GM21360 (cell line): ENCODE data around the gene ZFP3.
"Not testable (repeated sequence)": the region's sequence is repeated elsewhere in the genome, so short reads cannot be mapped to it uniquely, and the experiment has no call there.

Source experiments
- ATAC-seq: cut with Tn5 transposase; IDR thresholded peaks from one replicate; pipeline ENCODE4 v1.9.1; 2021; ENCODE audit warnings: mild to moderate bottlenecking, moderate library complexity; ENCODE audit not compliant: unreplicated experiment

The ZFP3 gene

GRCh38 chr17:5124125-5124760 lies 46.0 kb downstream of the ZFP3 start:
- not testable (repeated sequence) for ATAC-seq

DNA sequence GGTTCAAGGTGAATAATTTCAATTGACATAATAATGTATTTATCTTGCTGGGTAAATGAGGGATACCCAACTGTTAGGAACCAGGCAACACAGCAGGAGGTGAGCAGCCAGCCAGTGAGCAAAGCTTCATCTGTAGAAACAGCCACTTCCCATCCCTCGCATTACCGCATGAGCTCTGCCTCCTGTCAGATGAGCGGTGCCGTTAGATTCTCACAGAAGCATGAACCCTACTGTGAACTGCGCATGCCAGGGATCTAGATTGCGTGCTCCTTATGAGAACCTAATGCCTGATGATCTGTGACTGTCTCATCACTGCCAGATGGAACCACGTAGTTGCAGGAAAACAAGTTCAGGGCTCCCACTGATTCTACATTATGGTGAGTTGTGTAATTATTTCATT lies 46.6 kb downstream of the ZFP3 start:
- ATAC-seq, result not testable (repeated sequence)

- no peak for ATAC-seq
Measured at GRCh38 chr17:5126719-5127488, 48.6 kb downstream of the ZFP3 start.

DNA sequence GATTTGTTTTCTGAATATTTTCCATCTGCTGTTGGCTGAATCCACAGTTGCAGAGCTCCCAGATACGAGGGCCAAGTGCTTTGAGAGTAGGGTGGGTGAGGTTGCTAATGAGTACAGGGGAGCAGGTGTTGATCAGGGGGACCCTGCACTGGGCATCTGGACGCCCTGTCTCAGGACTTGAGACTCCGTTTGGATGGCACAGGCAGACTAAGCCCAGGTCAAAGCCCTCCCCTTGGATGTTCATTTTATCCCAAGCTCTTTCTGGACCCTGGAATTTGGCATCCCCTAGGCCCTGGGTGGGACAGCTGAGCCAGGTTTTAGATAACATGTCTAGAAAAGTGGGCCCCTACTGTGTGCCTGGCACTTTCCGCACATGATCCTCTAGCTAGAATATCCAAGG lies 49.6 kb downstream of the ZFP3 start:
- ATAC-seq, result no peak

DNA sequence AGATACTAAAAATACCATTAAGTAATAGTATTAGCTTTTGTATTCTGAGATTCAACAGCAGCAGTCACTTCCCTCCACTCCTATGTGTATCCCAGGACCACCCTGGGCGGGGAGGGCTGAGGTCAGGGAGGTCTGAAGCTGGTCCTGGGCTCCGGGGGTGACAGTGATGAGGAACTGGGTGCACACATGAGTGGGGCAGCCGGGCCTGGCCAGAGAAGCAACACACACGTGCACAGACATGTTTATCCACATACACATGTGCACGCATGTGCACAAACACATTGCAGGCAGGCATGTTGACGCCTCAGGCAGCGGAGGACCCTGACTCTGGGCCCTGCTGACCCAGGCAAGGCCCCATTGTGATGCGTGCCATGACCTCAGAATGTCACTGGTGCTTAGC lies 50.1 kb downstream of the ZFP3 start:
- ATAC-seq, result not testable (repeated sequence)

DNA sequence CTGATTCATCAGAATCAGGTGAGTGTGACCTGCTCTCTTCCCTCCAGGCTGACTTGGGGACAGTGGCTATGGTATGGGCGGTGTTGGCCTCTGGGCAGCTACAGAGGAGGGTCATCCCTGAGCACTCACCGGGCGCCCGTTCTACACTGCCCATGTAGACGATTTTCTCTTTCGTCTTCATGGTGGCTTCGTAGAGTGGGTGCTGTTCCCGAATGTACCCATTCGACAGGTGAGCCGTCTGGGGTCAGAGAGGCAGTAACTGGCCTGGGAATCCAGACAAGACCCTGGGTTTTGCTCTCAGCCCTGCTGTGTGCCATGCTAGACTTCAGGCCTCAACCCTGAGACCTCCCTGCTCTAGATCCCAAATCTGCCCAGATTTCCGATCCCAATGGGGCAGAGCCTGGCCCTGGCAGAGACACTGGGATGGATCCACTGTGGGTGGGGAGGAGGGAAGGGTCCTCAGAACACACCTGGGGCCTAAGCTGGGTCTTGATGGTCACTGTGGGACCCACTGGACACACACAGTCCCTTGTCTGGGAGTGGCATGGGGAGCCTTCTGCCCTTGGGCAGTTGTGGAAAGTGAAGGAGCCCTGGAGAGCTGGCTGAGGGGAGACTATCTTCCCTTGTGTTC lies 50.8 kb downstream of the ZFP3 start:
- no peak for ATAC-seq

DNA sequence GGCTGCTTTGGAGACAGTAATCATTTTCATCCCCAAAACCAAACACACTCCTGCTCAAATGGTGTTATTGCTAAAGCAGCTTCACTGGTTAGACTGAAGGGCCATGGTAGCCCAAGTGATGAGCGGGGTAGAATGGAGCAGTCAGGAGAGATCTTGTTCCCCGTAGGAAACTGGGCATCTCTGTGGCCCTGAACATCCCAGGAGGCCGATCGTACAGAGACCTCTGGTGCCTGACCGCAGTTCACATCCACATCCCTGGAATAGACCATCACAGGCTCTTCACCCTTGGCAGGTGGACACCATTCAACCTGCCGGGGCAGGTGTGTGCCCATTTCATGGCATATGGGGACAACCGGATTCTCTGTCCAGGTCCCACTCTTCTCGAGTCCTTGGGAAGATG lies 51.5 kb downstream of the ZFP3 start:
- ATAC-seq, result not testable (repeated sequence)

GRCh38 chr17:5130261-5130660 lies 52.0 kb downstream of the ZFP3 start:
- not testable (repeated sequence) for ATAC-seq

DNA sequence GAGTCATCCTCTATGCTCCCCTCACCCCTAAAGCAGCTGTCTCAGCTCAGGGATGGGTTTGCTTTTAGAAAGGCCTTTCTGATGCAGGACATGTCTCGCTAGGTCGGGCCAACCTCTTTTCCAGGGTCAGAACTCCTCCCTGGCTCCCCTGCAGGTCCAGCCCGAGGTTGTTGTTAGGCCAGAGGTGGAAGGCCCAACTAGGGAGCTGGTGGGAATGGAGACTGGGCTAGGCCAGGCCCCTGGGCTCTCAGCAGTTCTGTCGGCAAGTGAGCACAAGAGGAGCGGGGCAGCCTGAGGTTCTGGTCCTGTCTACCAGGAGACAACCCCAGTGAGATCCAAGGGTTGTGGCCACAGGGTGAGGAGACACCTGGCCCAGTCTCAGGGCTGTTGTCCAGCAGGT lies 52.4 kb downstream of the ZFP3 start:
- ATAC-seq, result not testable (repeated sequence)

GRCh38 chr17:5131146-5131715 lies 53.0 kb downstream of the ZFP3 start:
- no peak for ATAC-seq

- ATAC-seq, result not testable (repeated sequence)
Measured at GRCh38 chr17:5131799-5132502, 53.7 kb downstream of the ZFP3 start.

DNA sequence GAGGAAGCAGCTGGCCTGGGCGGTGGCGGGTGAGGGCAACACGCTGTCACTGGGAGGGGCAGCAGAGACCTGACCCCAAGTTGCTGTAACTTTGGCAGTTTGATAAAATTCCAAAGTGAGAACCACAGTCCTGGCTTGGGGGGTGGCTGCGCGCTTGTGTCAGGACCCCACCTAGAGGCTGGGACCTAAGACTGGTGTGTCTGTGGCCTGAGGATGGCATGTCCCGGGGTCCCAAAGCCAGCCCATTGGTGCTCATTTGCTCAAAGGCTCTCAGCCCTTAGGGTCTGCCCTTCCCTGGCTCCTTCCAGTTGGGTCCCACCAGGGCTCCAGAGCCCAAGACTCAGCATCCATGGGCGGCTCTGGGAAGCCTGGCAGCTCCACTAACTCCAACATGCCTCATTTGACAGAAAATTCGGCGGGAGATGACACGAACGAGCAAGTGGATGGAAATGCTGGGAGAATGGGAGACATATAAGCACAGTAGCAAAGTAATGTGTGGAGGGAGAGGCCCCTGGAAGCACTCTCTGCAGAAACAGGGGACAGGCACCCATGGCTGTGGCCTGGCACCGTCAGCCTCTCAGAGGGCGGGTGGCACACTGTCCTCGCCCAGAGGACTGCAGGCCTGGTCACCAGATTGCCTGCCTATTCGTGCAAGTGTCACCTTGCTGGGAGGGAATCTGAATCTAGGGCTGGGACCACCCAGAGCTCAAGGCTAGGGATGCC lies 54.4 kb downstream of the ZFP3 start:
- not testable (repeated sequence) for ATAC-seq

GRCh38 chr17:5133311-5133710 lies 55.0 kb downstream of the ZFP3 start:
- no peak for ATAC-seq

DNA sequence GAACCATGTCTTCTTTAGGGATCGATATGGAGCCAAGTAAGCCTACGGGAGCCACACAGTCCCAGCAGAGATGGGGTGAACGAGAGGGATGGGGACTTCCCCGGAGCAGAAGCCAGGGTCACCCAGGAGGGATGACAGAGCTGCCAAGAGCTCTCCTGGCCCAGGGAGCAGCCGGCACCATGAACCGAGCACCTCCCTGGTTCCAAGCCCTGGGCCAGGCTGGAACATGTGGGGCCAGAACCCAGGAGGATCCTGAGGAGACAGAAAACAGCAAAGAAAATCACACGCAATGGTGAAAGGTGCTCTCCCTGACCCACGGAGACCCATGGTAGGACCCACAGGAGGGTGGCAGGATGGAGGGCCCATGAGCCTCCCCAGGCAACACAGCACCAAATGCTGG lies 55.7 kb downstream of the ZFP3 start:
- not testable (repeated sequence) for ATAC-seq

DNA sequence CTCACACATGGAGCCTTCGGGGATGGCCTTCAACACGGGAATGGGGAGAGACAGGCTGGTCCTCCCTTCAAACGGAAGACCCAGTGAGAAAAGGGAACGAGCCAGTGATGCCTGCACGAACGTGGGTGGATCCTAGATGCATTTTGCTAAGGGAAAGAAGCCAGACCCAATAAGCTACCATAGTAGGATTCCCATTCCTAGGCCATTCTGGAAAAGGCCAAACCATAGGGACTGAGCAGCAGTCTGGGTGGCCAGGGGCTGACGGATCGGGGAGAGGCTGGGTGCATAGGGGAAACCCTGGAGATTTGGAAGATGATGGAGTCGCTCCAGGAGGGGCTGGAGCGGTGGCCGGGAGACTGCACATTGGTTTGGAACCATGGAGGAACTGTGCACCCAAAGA lies 56.3 kb downstream of the ZFP3 start:
- not testable (repeated sequence) for ATAC-seq

GRCh38 chr17:5135131-5135712 lies 57.0 kb downstream of the ZFP3 start:
- ATAC-seq, result not testable (repeated sequence)

- no peak for ATAC-seq
Measured at GRCh38 chr17:5135726-5136579, 57.7 kb downstream of the ZFP3 start.

DNA sequence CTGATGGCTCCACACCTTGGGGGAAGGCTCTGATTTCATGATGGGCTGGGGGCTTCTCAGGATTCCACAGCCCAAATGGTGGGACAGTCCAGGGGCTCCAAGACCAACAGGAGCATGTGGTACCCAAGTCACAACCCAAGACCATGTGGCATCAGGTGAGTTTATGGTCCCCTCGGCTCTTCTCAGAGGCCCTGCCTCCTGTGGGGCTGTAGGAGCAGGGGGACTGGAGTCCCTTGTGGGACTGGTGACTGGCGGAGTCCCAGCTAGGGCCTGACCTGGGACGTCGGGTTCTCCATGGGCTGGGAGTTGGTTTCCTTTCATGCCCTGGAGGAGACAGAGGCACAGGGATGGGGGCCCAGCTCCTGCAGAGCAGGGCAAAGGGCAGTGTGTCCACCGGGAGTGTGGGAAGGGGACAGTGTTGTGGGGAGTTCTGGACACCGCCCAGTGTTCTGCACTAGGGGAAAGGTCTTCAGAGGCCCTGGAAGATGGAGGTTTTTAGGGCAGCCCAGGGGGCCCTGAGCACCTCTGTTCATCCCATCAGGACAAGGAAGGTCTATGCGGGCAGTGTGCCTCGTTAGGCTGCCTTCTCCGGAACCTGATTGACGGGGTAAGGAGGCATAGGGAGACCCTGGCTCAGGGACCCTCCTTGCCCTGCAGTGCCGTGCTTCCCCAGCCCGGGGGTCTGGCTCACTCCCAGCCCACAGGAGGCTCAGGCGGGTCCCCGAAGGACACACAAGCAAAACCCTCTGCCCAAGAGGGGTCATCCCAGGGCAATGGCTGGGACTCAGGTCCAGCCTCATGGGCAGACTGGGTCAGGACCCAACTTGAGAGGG lies 58.5 kb downstream of the ZFP3 start:
- not testable (repeated sequence) for ATAC-seq
